GM12891 (cell line): ENCODE data around the gene NUFIP2.

ENCODE experiments used
- POLR2A ChIP-seq: IDR thresholded peaks from 2 replicates; pipeline ENCODE4 v1.6.1; 2011; ENCODE audit warnings: low read depth, low read length, control low read depth
- POLR2AphosphoS5 ChIP-seq: IDR thresholded peaks from 2 replicates; pipeline ENCODE4 v1.6.1; 2011; ENCODE audit warnings: low read depth, low read length, control low read depth
- TAF1 ChIP-seq: IDR thresholded peaks from 2 replicates; pipeline ENCODE4 v1.6.1; 2011; ENCODE audit warnings: low read depth, low read length, control low read depth

DNA sequence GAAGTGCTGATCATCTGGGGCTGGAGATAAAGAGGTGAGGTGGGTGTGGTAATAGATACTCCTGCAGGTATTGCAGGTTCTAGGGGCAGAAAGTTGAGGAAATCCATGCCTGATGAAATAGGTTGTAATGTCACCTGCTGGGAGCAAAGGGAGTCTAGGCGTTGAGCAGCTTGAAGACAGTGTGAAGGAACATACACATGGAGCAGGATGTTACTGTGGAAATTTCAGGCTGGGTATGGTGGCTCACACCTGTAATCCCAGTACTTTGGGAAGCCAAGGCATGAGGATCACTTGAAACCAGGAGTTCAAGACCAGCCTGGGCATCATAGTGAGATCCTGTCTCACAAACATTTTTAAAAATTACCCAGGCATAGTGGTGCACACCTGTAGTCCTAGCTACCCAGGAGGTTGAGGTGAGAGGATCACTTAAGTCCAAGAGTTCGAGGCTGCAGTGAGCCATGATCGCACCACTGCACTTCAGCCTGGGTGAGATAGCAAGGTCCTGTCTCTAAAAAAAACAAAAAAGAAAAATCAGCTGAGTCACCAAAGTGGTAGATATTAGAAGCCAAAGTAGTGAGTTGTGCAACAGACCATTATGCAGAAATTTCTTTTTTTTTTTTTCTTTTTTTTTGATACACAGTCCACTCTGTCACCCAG lies 56.3 kb downstream of the NUFIP2 start:
- TF ChIP-seq POLR2A = no peak
- TF ChIP-seq POLR2AphosphoS5 = no peak
- TF ChIP-seq TAF1 = no peak
